ENCODE results near the gene USP14. TPM values are rescaled to one million over a fixed set of nuclear protein-coding genes. Genes with fewer than 3 reads are reported as not detected.

The USP14 gene
- total RNA-seq, 6 donors from 2014 or later = 11.5 to 41.2 (median 33.0) TPM

- Histone ChIP-seq H3K9me3 (no peaks in the 10 kb centered on the region), H3K27ac (no peak overlapping the region), H3K27me3 (no peaks in the 10 kb centered on the region), H3K36me3 (peaks cover 13 to 82% (median 23%) of the 10 kb centered on the region in 4 donors), H3K4me3 (no peak overlapping the region), H3K4me1 (no peaks in the 10 kb centered on the region)
- ATAC-seq (ENCODE audit: low FRiP score in 2 of 2) (no peak), DNase-seq (no peak)
- TF ChIP-seq POLR2A (IDR thresholded peaks at IDR 0.05) = no peak
- WGBS, 2 donors = 90 to 98% methylated on average over 2 of the region's 2 CpGs
Observed at GRCh38 chr18:245282-245847, 87.0 kb downstream of the USP14 start.

GRCh38 chr18:248053-248452, 89.7 kb downstream of the USP14 start:
- no peaks in the 10 kb centered on the region for H3K9me3 ChIP-seq
- H3K4me3 ChIP-seq = no peak overlapping the region
- ATAC-seq (ENCODE audit: low FRiP score in 2 of 2) = no peak
- TF ChIP-seq POLR2A (IDR thresholded peaks at IDR 0.05) (no peak), CTCF (IDR thresholded peaks at IDR 0.05) (no peak), EP300 (IDR thresholded peaks at IDR 0.05) (no peak), POLR2AphosphoS5 (IDR thresholded peaks at IDR 0.05) (no peak)
- 87 to 92% methylated on average over 4 of the region's 4 CpGs for WGBS, 2 donors
- H3K4me1 ChIP-seq = no peaks in the 10 kb centered on the region
- no peaks in the 10 kb centered on the region for H3K27me3 ChIP-seq
- no peak for DNase-seq
- H3K36me3 ChIP-seq = peaks cover 14 to 96% (median 38%) of the 10 kb centered on the region in 4 donors
- no peak overlapping the region for H3K27ac ChIP-seq

GRCh38 chr18:250685-251084, 92.3 kb downstream of the USP14 start:
- 85 to 92% methylated on average over 2 of the region's 2 CpGs for WGBS, 2 donors

GRCh38 chr18:251572-251971, 93.2 kb downstream of the USP14 start:
- peaks cover 7 to 94% (median 55%) of the 10 kb centered on the region in 4 donors for H3K36me3 ChIP-seq
- WGBS, 2 donors = 89 to 95% methylated on average over 5 of the region's 5 CpGs

More at GRCh38 chr18:250685-251084, 92.3 kb downstream of the USP14 start:
- TF ChIP-seq POLR2AphosphoS5 (IDR thresholded peaks at IDR 0.05) (no peak), POLR2A (IDR thresholded peaks at IDR 0.05) (no peak), EP300 (IDR thresholded peaks at IDR 0.05) (no peak), CTCF (IDR thresholded peaks at IDR 0.05) (no peak)
- H3K27me3 ChIP-seq = no peaks in the 10 kb centered on the region
- no peak overlapping the region for H3K27ac ChIP-seq
- no peaks in the 10 kb centered on the region for H3K4me1 ChIP-seq
- no peaks in the 10 kb centered on the region for H3K9me3 ChIP-seq
- no peak for ATAC-seq (ENCODE audit: low FRiP score in 2 of 2)
- H3K36me3 ChIP-seq = peaks cover 12 to 94% (median 47%) of the 10 kb centered on the region in 4 donors
- no peak for DNase-seq
- no peak overlapping the region for H3K4me3 ChIP-seq

GRCh38 chr18:253121-253520, 94.8 kb downstream of the USP14 start:
- peaks cover 12 to 94% (median 58%) of the 10 kb centered on the region in 4 donors for H3K36me3 ChIP-seq
- ATAC-seq (ENCODE audit: low FRiP score in 2 of 2) (no peak), DNase-seq (no peak)
- no peak overlapping the region for H3K4me3 ChIP-seq
- H3K27me3 ChIP-seq = no peaks in the 10 kb centered on the region
- H3K27ac ChIP-seq = no peak overlapping the region
- H3K4me1 ChIP-seq = no peaks in the 10 kb centered on the region
- TF ChIP-seq CTCF (IDR thresholded peaks at IDR 0.05) (no peak), POLR2AphosphoS5 (IDR thresholded peaks at IDR 0.05) (no peak), EP300 (IDR thresholded peaks at IDR 0.05) (no peak), POLR2A (IDR thresholded peaks at IDR 0.05) (no peak)
- H3K9me3 ChIP-seq = no peaks in the 10 kb centered on the region
- 85 to 95% methylated on average over 1 of the region's 1 CpG for WGBS, 2 donors

More at GRCh38 chr18:251572-251971, 93.2 kb downstream of the USP14 start:
- no peak overlapping the region for H3K27ac ChIP-seq
- H3K27me3 ChIP-seq = no peaks in the 10 kb centered on the region
- H3K4me1 ChIP-seq = no peaks in the 10 kb centered on the region
- DNase-seq (no peak), ATAC-seq (ENCODE audit: low FRiP score in 2 of 2) (no peak)
- no peaks in the 10 kb centered on the region for H3K9me3 ChIP-seq
- no peak for TF ChIP-seq EP300 (IDR thresholded peaks at IDR 0.05)
- no peak for TF ChIP-seq POLR2AphosphoS5 (IDR thresholded peaks at IDR 0.05)
- TF ChIP-seq POLR2A (IDR thresholded peaks at IDR 0.05) = no peak
- TF ChIP-seq CTCF (IDR thresholded peaks at IDR 0.05) = no peak
- no peak overlapping the region for H3K4me3 ChIP-seq

Data from upper lobe of left lung (tissue), 6 donors.